ENCODE measurements around the gene ZNF831. TPM values are rescaled to one million over a fixed set of nuclear protein-coding genes. Genes with fewer than 3 reads are reported as not detected.

The ZNF831 gene
- polyA plus RNA-seq, 3 donors: 0.18 to 0.24 (median 0.22) TPM

DNA sequence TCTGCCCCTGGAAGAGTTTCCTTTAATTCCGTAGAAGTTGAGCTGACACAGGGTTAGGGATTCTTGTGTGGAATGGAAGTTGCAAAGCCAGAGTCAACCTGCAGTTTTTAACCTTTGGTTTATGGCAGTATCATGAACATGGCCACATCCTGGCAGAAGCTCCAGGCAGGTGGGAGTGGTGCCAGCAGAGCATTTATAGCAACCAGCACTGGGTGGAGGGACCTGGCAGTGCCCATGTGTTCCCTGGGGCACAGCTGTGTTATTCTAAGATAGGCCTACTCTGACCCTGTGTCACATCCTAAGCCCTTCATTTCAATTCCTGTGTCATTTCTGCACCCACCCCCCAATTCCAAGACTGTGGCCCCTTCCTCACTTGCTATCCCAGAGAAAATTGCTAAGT, 26.1 kb upstream of the ZNF831 start:
- WGBS, 3 donors: 59 to 86% (median 83%) methylated on average over 1 of the region's 1 CpG
- H3K27ac ChIP-seq (ENCODE audit: low read depth, low read length): no peak overlapping the region

DNA sequence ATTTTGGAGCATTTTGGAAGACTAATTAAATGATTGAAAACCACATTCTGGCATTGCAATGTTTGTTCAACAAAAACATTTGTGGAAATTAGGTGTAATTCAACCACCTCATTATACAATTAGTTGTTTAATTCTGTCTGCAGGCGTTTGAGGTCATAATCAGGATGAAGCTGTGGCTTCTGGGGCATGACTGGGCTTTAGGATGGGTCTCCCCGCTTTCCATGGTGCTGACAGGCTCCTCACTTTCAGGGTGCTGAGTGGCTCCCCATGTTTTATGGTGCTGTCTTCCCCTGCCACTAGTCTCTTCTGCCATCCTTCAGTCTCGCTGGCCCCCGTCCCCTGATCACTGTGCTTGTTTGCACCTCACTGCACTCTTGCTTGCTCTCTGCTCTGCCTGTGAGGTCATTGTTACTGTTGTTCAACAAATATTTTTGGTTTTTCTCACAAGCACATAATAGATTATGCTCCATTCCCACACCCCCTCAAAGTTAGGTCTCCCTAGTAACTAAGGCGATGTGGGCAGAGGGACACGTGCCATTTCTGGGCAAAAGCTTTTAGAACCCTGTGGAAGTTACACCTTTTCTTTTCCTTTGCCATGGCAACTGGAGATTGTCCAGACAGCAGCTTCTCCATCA, 25.4 kb upstream of the ZNF831 start:
- no peak overlapping the region for H3K27ac ChIP-seq (ENCODE audit: low read depth, low read length)
- WGBS, 3 donors: 73 to 89% (median 89%) methylated on average over 6 of the region's 6 CpGs

DNA sequence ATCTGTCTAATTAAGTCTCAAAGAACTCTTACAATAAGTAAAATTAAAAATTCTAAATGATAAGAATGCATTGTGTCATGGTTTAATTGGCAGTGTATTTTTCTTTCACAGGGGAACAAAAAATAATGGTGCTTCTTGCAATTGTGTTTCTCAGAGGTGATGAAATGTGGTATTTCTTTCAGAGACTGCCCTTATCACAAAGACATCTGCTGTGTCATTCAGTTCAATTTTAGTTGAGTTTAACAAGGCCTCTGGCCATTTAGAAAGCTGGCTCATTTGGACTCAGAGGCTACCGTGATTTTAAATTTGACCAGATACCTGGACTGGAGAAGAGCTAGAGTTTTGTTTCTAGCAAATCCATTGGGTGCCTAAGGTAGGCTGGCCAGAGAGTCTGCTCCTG, 23.6 kb upstream of the ZNF831 start:
- 43 to 73% (median 51%) methylated on average over 1 of the region's 1 CpG for WGBS, 3 donors
- no peak overlapping the region for H3K27ac ChIP-seq (ENCODE audit: low read depth, low read length)

DNA sequence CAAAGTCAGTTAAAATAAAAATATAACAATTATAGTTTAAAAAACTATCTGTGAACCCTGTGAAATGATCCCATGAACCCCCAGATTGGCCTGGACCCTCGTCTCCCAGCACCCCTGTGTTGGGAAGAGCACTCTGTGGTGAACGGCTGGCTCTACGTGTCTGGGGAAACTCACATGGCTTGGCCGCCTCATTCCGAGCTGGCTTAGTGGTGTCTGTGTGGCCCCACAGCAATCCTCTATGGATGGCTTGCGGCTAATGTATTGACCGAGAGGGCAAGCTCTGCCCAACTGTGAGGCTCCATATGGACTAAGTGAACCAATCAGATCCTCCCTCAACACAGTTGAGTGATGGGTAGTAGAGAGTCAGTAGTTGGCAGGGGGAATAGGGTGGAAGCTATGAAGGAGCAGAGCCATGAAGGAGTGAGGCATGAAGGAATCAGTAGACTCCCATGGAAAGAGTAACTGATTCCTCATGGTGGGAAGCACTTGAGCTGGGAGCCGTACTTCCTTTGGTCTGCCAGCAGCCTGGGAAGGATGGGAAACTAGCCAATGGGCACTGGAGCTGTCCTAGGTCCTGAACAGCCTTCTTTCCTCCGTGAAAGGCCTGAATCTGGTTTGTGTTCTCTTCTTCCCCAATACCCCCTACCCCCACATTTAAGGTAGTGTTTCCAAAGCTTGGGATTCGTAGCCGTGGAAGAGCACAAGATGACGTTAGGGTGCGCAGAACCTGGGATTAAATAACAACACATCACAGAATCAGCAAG, 21.6 kb upstream of the ZNF831 start:
- WGBS, 3 donors: 80 to 85% (median 82%) methylated on average over 13 of the region's 13 CpGs
- no peak overlapping the region for H3K27ac ChIP-seq (ENCODE audit: low read depth, low read length)

DNA sequence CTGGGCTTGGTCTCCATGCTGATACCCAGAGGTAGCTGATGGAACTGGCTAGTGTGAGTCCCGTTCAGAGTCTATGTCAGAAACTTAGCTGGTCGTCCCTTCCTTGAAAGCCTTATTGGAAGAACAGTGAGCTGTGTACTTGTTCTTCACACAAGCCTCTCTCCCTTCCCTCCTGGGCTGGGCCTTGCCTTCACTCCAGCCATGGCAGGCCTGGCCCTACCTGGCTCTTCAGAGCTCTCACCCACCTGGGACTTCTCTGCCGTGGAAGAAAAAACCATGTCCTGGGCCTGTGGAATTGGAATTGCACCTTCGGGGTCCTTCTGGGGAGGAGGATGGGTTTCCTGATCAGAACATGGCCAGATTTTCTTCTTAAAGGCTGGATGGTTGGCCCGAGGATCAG, 20.3 kb upstream of the ZNF831 start:
- 68 to 84% (median 82%) methylated on average over 5 of the region's 5 CpGs for WGBS, 3 donors
- H3K27ac ChIP-seq (ENCODE audit: low read depth, low read length): no peak overlapping the region

DNA sequence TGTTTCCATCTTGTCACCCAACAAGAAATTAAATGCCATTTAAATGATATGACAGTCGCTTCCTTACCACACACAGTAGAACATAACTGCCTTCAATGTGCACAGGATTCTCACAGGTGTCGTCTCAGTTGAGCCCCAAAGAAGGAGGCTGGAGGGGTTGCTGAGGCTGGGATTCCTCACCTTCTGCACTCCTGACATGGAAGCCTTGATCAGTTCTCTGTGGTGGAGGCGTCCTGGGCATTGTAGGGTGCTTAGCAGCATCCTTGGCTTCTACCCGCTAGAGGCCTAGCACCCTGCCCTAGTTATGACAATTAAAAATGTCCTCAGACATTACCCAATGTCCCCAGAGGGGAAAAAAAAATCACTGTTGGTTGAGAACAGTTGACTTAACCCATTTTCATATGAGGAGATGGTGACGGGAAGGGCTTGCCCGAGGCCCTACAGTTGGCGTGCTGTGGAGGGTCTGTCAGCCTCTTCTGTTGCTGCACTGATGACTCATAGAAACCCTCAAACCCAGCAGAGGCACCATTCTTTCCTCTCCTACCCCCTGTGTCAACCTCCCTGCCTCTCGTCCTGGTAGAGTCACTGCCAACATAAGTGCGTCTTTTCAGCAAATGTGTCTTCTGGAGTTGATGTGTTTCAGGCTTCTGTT, 19.3 kb upstream of the ZNF831 start:
- 79 to 83% (median 81%) methylated on average over 9 of the region's 9 CpGs for WGBS, 3 donors
- no peak overlapping the region for H3K27ac ChIP-seq (ENCODE audit: low read depth, low read length)

DNA sequence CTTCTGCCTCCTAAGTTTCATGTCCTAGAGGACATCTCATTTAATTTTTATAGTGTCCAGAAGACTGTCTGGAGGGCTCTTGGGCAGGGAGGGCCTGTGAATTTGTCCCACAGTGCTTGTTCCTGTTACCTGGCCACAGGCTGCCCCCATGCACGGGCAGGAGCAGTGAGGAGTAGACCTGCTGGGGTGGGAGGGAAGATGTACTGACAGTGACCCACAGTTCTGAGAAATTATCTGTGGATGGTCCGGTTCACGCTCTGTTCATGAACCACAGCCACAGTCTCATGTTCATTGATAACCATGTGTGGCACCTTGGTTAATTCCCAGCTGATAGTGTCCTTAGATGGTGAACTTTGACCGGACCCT, 18.8 kb upstream of the ZNF831 start:
- H3K27ac ChIP-seq (ENCODE audit: low read depth, low read length): no peak overlapping the region

DNA sequence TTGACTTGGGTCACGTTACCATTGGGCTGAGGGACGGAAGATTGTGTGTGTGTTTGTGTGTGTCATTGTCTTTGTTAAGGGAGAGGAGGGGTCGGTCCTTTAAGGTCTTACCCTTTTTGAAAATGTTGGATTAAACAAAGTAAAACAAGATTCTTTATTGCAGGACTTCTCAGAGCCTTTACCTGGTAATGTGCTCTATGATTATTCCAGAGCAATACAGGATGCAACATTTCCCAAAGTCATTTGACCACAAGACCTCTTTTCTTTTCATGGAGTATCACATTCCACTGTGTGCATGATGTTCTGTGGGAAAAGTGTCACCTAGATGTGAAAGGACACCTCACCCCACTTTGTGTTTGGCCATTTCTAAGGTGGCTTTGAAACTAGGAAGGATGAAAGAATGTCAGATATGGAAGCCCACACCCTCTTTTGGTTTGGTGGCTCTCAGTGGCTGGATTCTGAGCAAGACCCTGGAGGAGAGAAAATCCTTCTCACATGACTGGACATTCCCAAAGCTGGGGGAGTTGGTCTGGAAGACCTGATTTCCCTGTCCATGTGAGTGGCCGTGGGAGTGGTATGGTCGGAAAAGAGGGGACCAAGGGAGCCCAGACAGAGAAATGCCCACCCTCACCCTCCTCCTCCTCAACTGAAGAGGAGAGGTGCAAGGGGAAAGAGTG, 18.2 kb upstream of the ZNF831 start:
- WGBS, 3 donors: 76 to 90% (median 89%) methylated on average over 5 of the region's 5 CpGs
- H3K27ac ChIP-seq (ENCODE audit: low read depth, low read length): no peak overlapping the region

More for the DNA sequence above, 18.8 kb upstream of the ZNF831 start:
- 79 to 99% (median 96%) methylated on average over 4 of the region's 4 CpGs for WGBS, 3 donors

DNA sequence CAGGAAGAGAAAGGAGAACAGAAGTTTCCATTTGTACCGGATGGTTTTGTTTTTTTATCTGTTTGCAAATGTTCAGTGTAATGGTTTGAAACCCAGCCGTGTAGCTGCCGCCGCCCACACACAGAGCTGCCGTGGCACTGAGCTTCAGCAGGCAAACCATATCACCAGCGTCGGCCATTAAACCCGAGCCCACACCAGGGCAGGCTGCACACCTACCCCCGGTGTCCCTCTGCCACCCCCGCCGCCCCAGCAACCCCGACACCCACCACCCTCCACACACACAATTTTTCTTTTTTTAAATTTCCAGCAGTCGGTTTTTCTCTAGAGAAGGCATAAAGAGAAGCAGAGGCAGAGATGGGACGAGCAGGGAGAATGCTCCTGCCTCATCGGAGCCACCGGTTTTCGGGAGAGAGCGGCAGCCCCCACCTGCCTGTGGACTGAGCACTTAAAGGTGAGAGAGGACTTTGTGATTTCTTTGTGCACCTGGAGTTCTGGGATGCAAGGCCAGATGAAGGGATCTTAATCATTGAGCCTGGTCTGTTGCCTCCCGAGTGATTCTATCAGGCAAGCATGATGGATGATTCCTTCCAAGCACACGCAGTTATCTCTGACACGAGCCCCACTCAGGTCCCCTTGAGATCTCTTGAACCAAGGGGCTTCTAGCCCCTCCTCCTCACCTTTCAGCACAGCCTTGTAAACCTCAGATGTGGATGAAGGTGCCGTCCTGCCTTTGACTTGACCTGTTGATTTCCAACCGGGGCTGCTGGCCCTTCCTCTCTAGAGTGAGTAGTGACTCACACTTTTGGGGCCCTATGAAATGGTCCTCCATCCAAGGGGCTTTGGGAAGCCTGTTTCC, 17.5 kb upstream of the ZNF831 start:
- 61 to 70% (median 66%) methylated on average over 23 of the region's 23 CpGs for WGBS, 3 donors
- H3K27ac ChIP-seq (ENCODE audit: low read depth, low read length): no peak overlapping the region

DNA sequence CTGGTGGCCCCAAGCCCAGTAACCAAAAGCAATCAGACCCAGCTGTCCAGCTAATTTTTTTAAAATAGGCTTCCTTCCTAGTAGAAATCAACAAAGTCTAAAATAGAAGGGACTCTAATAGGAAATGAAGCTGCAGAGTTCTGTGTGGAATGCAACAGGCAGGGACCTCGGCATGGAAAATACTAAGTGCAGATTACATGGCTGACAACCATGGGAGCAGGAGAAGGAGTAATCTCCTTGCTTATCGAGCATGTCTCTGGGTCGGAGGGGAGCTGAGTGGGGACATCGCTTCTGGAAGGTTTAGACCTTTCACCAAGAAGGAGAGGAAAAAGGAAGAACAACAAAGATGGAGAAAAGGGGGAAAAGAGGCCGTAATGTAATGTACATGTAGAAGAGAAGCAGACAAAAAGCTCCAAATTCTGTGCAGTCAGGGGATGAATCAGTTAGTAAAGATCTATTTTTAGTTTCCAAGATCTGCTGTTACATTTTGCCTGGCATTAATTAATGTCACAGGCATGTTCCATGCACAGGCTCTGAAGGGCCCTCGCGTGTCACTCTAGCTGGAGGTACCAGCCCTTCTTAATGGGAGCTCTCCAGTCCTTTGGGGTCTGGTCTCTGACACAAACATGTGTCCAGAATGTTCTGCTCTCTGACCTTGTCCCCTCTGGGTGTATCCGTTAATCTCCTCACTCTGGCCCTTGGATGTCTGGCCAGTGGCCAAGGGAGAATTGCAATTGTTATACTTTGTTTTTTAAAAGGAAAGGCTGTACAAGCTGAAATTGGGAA, 16.6 kb upstream of the ZNF831 start:
- H3K27ac ChIP-seq (ENCODE audit: low read depth, low read length): no peak overlapping the region
- 42 to 65% (median 47%) methylated on average over 8 of the region's 8 CpGs for WGBS, 3 donors

DNA sequence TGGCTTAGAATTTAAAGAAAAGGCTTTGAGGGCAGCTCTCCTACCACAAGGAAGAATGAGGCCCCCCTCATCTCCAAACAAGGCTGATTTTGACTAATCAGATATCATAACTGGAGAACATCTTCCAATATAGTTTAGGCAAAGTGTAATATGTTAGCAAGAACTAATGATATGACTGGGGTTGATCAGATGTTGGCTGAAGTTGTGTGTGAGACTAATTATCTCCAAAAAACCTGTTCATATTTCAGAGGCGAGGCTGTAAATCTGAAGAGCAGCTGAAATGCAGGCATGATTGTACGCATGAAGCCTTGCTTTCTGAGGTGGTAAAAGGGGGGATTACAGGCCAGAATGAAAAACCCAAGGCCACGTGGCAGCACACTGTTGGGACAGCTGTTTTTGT, 16.0 kb upstream of the ZNF831 start:
- H3K27ac ChIP-seq (ENCODE audit: low read depth, low read length): no peak overlapping the region
- 77 to 93% (median 90%) methylated on average over 3 of the region's 3 CpGs for WGBS, 3 donors

DNA sequence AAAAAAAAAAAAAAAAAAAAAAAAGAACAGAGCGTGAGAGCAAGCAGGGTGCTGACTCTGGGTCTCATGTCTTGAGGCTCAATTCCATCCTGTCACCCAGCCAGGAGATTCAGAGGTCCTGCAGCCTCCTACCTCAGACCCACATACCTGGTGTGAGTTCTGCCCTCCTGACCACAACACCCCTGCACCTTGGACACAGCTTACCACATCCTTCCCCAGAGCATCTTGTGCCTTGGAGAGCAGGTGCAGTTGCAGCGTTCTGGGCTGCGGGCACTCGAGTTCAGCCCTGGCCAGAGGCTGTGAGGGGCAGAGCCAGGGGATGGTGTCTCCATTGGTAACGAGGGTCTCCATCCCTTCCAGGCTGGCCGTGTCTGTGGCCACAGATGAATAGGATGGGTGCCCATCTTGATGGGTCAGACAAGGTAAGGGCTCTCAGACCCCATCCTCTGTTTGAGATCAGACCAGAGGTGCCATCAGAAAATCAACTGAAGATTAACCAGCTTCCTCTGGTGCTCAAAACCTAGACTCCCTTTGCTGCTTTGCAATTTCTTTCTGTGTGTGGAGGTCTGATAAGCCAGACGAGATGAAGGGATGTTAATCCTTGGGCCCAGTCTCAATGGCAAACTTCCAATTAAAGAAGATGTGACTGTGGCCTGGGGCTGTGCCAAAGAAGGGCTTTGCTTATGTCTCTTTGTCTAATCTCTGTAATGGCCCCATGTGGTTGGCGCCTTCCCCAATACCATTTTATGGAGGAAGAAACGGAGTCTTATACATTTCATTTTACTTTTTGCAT, 14.7 kb upstream of the ZNF831 start:
- no peak overlapping the region for H3K27ac ChIP-seq (ENCODE audit: low read depth, low read length)
- WGBS, 3 donors: 67 to 76% (median 69%) methylated on average over 9 of the region's 9 CpGs

DNA sequence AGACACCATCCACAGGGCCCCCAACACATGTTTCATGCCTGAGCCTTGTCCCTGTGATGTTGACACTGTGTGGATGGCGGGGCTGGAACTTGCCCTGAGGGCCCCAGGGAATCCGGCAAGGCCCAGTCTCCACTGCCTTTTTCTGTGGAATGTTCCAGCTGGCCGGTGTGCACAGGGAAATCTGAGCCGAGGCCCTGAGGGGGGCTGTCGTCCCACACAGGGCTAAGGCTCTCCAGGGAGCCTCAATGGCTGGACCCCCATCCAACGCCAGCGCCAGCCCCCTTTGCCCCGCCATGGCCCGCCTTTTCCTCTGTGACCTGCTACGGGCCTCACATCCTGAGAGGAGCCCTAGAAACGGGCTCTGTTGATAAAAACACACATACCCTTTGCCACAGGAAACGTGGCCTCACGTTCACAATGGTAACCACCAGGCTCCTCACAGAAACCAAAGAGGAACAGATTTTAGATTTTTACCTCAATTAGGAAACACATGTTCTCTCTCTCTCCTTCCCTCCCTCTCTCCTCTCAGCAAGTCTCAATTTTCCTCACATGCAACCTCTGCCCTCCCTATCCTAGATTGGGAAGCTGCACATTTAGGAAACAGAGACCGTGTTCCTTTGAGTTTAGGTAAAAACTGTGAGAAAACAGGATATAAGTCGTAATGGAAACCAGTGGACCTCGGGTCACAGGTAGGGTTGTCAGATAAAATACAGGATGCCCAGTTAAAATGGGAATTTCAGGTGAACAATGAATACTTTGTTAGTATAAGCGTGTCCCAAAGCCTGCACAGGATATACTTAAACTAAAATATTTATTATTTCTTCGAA, 13.7 kb upstream of the ZNF831 start:
- 29 to 54% (median 35%) methylated on average over 18 of the region's 18 CpGs for WGBS, 3 donors
- no peak overlapping the region for H3K27ac ChIP-seq (ENCODE audit: low read depth, low read length)

DNA sequence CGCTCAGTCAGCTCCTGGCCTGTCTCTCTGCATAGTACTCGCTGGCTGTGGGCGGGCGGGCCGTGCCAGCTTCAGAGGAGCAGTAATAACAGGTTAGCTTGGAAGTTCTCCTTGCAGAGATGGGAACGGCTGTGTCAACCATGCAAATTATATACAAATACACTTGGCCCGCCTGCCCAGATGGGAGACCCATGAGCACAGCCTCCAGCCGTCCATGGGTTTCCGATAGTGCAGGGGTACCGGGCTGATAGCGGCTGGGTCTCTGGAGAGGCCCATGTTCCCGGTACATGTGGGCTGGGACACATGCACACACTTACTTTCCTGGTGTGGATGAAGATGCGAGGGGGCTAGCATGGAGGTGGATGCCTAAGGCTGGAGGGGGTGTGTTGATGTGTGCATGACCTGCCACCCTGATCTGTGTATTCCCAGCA, 12.8 kb upstream of the ZNF831 start:
- no peak overlapping the region for H3K27ac ChIP-seq (ENCODE audit: low read depth, low read length)
- 85 to 96% (median 95%) methylated on average over 13 of the region's 13 CpGs for WGBS, 3 donors

DNA sequence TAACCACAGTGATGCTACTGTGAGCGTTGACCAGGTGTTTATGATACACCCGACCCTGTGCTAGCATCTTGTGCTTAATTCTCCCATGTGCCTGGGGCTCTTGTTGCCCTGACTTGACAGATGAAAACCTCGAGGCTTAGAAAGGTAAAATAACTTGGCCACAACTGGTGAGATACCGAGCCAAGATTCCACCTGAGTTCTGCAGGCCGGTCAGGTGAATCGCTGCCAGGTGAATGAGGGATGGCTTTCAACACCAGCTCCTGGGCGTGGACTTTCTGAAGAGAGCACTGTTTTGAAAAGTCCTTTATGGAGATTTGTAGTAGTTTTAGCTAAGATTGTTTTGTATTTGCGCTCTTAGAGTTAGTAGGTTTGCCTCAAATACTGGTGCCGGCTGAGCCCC, 12.2 kb upstream of the ZNF831 start:
- no peak overlapping the region for H3K27ac ChIP-seq (ENCODE audit: low read depth, low read length)

DNA sequence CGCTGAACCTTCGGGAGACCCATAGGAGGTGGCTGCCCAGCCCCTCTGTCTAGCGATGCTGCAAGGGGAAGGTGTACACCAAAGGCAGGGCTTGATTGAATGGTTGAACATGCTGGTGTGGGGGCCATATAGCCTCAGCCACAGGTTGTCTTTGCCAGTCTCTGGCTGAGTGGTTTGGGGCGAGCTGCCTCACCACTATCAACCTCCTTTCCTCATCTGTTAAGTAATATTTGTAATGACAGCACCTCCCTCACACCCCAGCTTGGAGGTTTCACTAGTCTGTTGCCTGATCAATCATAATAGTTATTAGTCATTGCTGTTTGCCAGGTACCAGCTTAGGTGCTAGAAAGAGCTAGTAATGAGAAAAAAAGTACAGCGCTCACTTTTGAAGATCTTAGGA, 11.8 kb upstream of the ZNF831 start:
- whole genome bisulfite sequencing, 3 donors: 82 to 95% (median 88%) methylated on average over 5 of the region's 5 CpGs
- no peak overlapping the region for H3K27ac ChIP-seq (ENCODE audit: low read depth, low read length)

More for the DNA sequence above, 12.2 kb upstream of the ZNF831 start:
- WGBS, 3 donors: 70 to 94% (median 93%) methylated on average over 9 of the region's 9 CpGs
